ENCODE results near the gene SIM2.

GRCh38 chr21:36700971-36701755 is 2.2 kb downstream of the SIM2 start:
- TF ChIP-seq CTCF (conservative IDR thresholded peaks at IDR 0.05; ENCODE audit: low read length) = no peak
- no peak for TF ChIP-seq EZH2phosphoT487 (IDR thresholded peaks at IDR 0.05; ENCODE audit: borderline replicate concordance, low read depth, low read length)

All from OCI-LY7 (cell line).